Right ventricle myocardium superior (tissue), 1 donor: ENCODE results near the gene NDUFS8. TPM values are rescaled to one million over a fixed set of nuclear protein-coding genes. Genes with fewer than 3 reads are reported as not detected.
"Not testable (repeated sequence)": the region's sequence is repeated elsewhere in the genome, so short reads cannot be mapped to it uniquely, and the experiment has no call there.

Experiments
- ATAC-seq: fragments of 200-7000 bp; cut with Tn5 transposase; one replicate; pipeline ENCODE4 v1.9.1; 2020; ENCODE audit warnings: mild to moderate bottlenecking; ENCODE audit not compliant: poor library complexity
- DNase-seq: peaks from one replicate; pipeline ENCODE4 v3.0.0-alpha.2; 2020
- intact Hi-C: fragments of 100-400 bp; cut with DNase I; formaldehyde crosslinking; loops from one replicate; pipeline ENCODE4 v1.11.2; 2022
- long read RNA-seq: library from polyadenylated mRNA; unstranded; transcript quantifications from one replicate; pipeline ENCODE4 v2.0.0, GENCODE V29; 2021
- total RNA-seq: library from RNA; stranded (reverse); fragmentation: NEBNext Ultra II Directional; extraction: Animal tissue kit (Norgen Biotek cat#: 25700); gene quantifications from one replicate; pipeline ENCODE4 v1.2.1, GENCODE V29; 2021
- donor health status: DM: no; HTN: yes; CAD: no; lungs with severe emphysema.

Gene NDUFS8
- 474 TPM for total RNA-seq
- long read RNA-seq, transcript NDUFS8-207 (7 exons, 689 nt), result minor isoform, 6 of 409 reads
- long read RNA-seq, transcript NDUFS8-201 (7 exons, 791 nt), result major isoform, 325 of 409 reads
- long read RNA-seq, partial matches to known transcripts, result 50 of 409 reads
- long read RNA-seq, other reads (novel, unspliced or antisense), result 24 of 409 reads

- peak; percentile 99 for DNase-seq
- intact Hi-C loops, result loop anchor here (10.0 kb wide), 1 partner anchor 94 kb away; the partner anchor contains the start of gene CHKA
- peak; percentile 92 for ATAC-seq
Observed at GRCh38 chr11:68030318-68031143, at the start of gene NDUFS8. Gene NDUFS8, plus strand, starts transcription at chr11:68030681. Its CDS starts 1,471 bp downstream, at chr11:68032152.

DNA sequence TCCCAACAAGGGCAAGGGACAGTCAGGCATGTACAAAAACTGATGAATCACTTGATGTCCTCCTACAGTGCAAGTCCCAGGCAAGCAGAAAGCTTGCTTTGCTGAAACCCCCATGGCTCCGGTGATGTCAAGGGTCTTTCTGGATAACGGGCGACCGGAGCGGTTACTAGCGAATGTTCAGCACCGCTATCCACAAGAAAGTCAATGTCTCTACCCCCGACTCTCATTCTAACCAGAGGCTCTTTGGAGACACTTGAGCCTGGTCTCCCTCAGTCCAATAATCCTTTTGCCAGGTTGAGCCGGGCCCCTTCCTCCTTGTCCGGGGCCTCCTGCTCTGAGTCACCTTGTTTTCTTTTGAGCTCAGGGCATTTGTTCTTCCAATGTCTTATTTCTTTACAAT is 49.3 kb upstream of the NDUFS8 start:
- DNase-seq, intact Hi-C loops, ATAC-seq: not testable (repeated sequence)

DNA sequence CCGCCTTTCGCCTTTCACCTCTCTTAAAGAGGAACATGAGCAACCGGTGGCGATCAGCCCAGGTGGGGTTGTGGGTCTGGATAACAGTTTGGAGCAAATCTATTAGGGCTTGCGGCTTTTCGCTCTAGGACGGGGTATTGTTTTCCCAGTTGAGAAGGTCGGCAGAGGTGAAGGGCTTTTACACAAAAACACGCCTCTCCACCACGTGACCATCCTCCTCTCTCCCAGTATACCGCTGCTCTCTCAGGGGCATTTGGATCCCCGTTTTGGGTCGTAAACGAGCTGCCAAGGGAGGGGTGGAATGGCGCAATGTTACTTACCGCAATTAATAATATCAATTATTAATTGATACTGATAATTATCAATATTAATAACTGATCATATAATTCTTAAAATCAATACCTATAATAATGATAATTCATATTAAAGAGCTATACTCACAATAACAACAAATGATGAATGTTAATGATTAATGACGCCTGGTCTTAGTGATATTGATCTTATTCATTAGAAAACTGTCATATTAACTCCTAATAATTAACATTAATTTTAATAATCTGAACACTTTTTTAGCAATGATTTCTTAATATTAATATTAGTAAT is 48.1 kb upstream of the NDUFS8 start:
- DNase-seq, intact Hi-C loops, ATAC-seq: not testable (repeated sequence)

GRCh38 chr11:67983951-67984350 is 46.5 kb upstream of the NDUFS8 start:
- ATAC-seq, result no peak
- intact Hi-C loops, result no loop called here

GRCh38 chr11:67985302-67985701 is 45.2 kb upstream of the NDUFS8 start:
- intact Hi-C loops, DNase-seq, ATAC-seq: not testable (repeated sequence)

More at GRCh38 chr11:67983951-67984350, 46.5 kb upstream of the NDUFS8 start:
- DNase-seq, result no peak

DNA sequence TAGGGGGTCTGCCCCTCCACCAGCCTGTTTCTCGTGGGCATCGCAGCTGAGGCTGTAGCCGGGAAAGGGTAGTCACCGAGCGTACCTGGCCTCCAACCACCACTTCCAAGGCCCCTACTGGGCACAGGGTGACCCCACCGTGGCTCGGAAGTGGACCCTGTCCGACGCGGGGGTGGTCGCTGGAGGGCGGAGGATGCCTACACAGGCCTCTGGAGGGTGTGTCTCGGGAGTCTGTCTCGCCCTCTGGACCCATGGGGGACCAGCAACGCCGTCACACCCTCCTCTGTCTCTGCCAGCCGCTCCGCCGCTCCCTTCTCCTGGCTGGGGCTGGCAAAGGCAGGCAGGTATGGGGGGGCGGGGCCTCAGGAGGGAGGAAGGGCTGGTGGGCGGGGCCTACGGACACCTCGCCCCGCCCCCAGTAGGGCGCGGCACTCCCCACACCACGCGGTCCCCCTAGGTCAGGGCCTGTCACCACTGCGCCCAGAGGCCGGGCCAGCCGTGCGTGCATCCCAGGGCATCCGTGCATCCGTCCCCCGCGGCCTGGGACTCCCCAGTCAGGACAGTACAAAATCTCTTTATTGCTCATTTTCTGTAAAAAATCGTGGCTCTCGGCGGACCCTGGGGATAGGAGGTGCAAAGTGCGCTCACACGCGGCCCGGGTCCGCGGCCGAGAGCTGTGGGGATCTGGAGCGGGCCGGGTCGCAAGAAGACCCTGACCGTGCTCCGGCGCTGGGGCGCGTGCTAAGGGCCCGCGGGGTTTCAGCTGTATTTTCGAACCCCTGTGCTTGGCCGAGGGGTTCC is 39.7 kb upstream of the NDUFS8 start:
- DNase-seq, intact Hi-C loops, ATAC-seq: not testable (repeated sequence)

DNA sequence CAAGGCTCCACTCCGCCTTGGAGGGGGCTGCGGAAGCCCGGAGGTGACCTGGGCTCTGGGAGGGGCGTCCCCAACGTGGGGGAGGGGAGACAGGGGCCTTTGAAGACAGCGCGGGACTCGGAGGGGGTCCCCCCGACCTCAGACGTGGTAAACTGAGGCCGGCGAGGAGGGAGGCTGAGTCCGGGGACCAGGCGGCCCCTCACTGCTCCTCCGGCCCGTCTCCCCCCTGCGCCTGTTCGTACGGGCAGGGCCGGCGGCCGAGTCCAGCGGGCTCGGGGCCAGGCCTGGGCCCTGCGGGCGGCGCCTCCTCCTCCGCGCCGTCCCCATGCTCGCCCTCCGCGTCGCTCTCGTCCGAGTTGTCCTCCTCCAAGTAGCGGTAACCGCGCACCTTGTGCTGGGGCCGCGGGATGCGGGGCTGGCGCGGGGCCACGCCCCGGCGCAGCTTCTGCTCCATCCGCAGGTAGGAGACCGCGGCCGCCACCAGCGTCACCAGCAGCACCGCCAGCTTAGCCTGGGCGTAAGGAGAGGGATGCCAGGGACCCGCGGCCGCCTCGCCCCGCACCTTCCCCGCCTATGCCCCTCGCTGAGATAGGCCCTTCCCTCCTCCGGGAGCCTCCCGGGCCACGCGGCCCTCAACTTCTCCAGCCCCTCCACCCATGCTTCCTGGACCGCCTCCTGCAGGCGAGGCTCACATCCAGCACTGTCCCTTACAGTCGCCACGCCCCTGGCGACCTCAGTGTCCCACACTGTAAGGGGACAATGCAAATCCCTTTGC is 38.9 kb upstream of the NDUFS8 start:
- intact Hi-C loops, DNase-seq, ATAC-seq: not testable (repeated sequence)

GRCh38 chr11:67993821-67994220 is 36.7 kb upstream of the NDUFS8 start:
- not testable (repeated sequence) for ATAC-seq

GRCh38 chr11:67994387-67994786 is 36.1 kb upstream of the NDUFS8 start:
- intact Hi-C loops, ATAC-seq, DNase-seq: not testable (repeated sequence)

More at GRCh38 chr11:67993821-67994220, 36.7 kb upstream of the NDUFS8 start:
- intact Hi-C loops, DNase-seq: not testable (repeated sequence)

GRCh38 chr11:67995129-67995528 is 35.4 kb upstream of the NDUFS8 start:
- intact Hi-C loops, DNase-seq: not testable (repeated sequence)

DNA sequence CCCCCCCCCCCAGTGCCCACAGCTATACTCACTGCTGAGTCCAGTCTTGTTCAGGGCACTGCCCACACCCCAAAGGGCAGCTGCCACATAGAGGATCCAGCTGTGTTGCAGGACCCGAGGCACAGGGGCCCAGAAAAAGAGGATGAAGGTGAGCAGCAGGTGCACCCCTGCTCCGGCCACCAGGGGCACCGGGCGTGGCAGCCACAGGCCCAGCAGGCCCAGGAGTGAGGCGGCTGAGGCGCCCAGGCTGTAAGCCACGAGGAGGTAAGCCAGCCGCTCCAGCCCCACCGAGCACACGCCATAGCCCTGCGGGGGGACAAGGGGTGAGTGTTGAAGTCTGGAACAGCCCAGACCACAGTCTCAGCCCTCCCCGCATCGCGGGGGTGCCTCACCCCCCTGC is 34.9 kb upstream of the NDUFS8 start:
- ATAC-seq, DNase-seq, intact Hi-C loops: not testable (repeated sequence)

More at GRCh38 chr11:67995129-67995528, 35.4 kb upstream of the NDUFS8 start:
- not testable (repeated sequence) for ATAC-seq

DNA sequence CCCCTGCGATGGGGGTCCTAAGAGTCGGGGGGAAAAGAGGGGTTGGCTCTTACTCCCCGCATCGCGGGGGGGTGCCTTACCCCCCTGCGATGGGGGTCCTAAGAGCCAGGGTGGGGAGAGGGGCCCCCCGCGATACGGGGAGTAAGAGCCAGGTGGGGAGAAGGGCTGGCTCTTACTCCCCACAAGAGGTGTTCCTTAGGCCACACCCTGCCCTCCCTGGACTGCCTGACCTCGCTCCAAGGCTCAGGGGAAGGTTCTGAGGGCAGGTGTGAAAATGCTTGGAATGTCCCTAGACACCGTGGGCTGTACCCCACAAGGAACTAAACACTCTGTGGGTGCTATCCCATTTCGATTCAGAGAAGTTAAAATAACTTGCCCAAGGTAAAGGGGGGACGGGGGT is 34.4 kb upstream of the NDUFS8 start:
- no peak for DNase-seq
- intact Hi-C loops, result no loop called here
- ATAC-seq, result no peak

- DNase-seq, result peak; percentile 83
- ATAC-seq, result peak; percentile 91
- intact Hi-C loops, result no loop called here
Observed at GRCh38 chr11:67996622-67997474, 33.6 kb upstream of the NDUFS8 start.

GRCh38 chr11:67997475-67997921 is 33.0 kb upstream of the NDUFS8 start:
- intact Hi-C loops, result no loop called here
- ATAC-seq (no peak), DNase-seq (no peak)

DNA sequence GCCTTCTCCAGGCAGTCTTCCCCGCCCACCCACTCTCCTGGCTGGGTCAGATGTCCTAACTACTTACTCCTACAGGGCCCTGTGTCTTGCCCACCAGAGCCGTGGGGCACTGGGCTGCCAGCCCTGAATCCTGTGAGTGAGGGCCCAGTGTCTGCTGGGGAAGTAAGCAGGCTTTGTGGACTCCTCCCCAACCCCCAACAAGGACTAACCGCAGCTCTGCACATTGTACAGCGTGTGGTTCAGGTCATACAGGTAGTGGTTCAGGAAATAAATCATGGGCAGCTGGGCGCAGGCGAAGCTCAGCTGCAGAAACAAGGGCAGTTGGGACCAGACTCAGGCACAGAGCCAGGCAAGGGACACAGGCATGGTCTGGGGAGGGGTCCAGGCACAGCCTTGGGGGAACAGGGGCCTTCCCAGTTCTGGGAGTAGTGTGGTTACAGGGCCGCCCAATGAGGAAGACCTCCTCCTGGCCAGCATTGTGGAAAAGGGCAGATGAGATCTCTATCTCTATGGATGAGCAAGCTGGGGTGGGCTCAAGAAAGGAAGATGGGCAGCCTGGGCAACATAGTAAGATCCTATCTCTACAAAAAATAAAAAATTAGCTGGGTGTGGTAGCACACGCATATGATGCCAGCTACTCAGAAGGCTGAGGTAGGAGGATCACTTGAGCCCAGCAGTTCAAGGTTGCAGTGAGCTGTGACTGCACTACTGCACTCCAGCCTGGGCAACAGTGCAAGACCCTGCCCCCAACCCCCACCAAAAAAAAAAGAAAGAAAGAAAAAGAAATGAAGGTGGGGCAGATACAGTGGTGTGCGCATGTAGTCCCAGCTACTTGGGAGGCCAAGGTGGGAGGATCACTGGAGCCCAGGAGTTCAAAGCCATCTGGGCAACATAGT is 32.1 kb upstream of the NDUFS8 start:
- DNase-seq (no peak), ATAC-seq (no peak)
- intact Hi-C loops, result no loop called here

GRCh38 chr11:67999201-67999629 is 31.3 kb upstream of the NDUFS8 start:
- no peak for ATAC-seq
- intact Hi-C loops, result no loop called here

More at GRCh38 chr11:67999201-67999629, 31.3 kb upstream of the NDUFS8 start:
- no peak for DNase-seq
